ENCODE measurements around the gene CALM3. TPM values are rescaled to one million over a fixed set of nuclear protein-coding genes. Genes with fewer than 3 reads are reported as not detected.

Gene CALM3
- total RNA-seq, 2 donors from 2014 or later, result 70.5 to 79.6 TPM

- Histone ChIP-seq H3K4me3 (no peak overlapping the region), H3K9me3 (no peaks in the 10 kb centered on the region), H3K36me3 (replicated peaks in 1 of 2; ENCODE audit: insufficient read depth in 1 of 2, low read depth in 2 of 2) (peaks cover 0 to 11% of the 10 kb centered on the region in 2 donors), H3K27me3 (no peaks in the 10 kb centered on the region), H3K27ac (peak overlapping the region; percentile 98 to 100 (median 99)), H3K4me1 (peaks cover 39% of the 10 kb centered on the region)
- TF ChIP-seq POLR2A (IDR thresholded peaks at IDR 0.05) (peak in 1 of 3 donors; percentile 8), CTCF (IDR thresholded peaks at IDR 0.05) (no peak)
- DNase-seq, result peak; percentile 79 to 90 (median 84)
- intact Hi-C loops (cut with DNase I), result no loop called here
- peak; percentile 8 for ATAC-seq
- WGBS, 2 donors, result 13 to 28% methylated on average over 2 of the region's 2 CpGs
These were observed 2.1 kb downstream of the CALM3 start for GRCh38 chr19:46603195-46603637.

GRCh38 chr19:46603752-46604231, 2.7 kb downstream of the CALM3 start:
- H3K27me3 ChIP-seq, result no peaks in the 10 kb centered on the region
- no peak for ATAC-seq
- no peak overlapping the region for H3K4me3 ChIP-seq
- 31 to 67% methylated on average over 5 to 9 of the region's 9 CpGs for WGBS, 2 donors
- H3K36me3 ChIP-seq (replicated peaks in 1 of 2; ENCODE audit: insufficient read depth in 1 of 2, low read depth in 2 of 2), result peaks cover 0 to 16% of the 10 kb centered on the region in 2 donors
- peak overlapping the region; percentile 98 to 100 (median 99) for H3K27ac ChIP-seq
- intact Hi-C loops (cut with DNase I), result no loop called here
- no peaks in the 10 kb centered on the region for H3K9me3 ChIP-seq
- DNase-seq, result no peak
- peaks cover 39% of the 10 kb centered on the region for H3K4me1 ChIP-seq
- no peak for TF ChIP-seq CTCF (IDR thresholded peaks at IDR 0.05)
- no peak for TF ChIP-seq POLR2A (IDR thresholded peaks at IDR 0.05)

GRCh38 chr19:46604781-46605355, 3.7 kb downstream of the CALM3 start:
- no peak for DNase-seq
- TF ChIP-seq CTCF (IDR thresholded peaks at IDR 0.05), result no peak
- TF ChIP-seq POLR2A (IDR thresholded peaks at IDR 0.05), result no peak
- intact Hi-C loops (cut with DNase I), result no loop called here
- H3K27ac ChIP-seq, result no peak overlapping the region
- H3K4me3 ChIP-seq, result no peak overlapping the region
- WGBS, 2 donors, result 63 to 76% methylated on average over 8 to 12 of the region's 13 CpGs
- no peaks in the 10 kb centered on the region for H3K9me3 ChIP-seq
- H3K36me3 ChIP-seq (replicated peaks in 1 of 2; ENCODE audit: insufficient read depth in 1 of 2, low read depth in 2 of 2), result peaks cover 7 to 26% of the 10 kb centered on the region in 2 donors
- ATAC-seq, result no peak
- H3K4me1 ChIP-seq, result peaks cover 39% of the 10 kb centered on the region
- H3K27me3 ChIP-seq, result no peaks in the 10 kb centered on the region

- WGBS, 2 donors, result 83 to 100% methylated on average over 5 to 16 of the region's 16 CpGs
- ATAC-seq, result no peak
- intact Hi-C loops (cut with DNase I), result no loop called here
- Histone ChIP-seq H3K36me3 (replicated peaks in 1 of 2; ENCODE audit: insufficient read depth in 1 of 2, low read depth in 2 of 2) (peaks cover 7 to 27% of the 10 kb centered on the region in 2 donors), H3K4me1 (peaks cover 34% of the 10 kb centered on the region), H3K4me3 (no peak overlapping the region), H3K9me3 (no peaks in the 10 kb centered on the region), H3K27ac (no peak overlapping the region), H3K27me3 (no peaks in the 10 kb centered on the region)
- DNase-seq, result no peak
- TF ChIP-seq CTCF (IDR thresholded peaks at IDR 0.05), result no peak
- TF ChIP-seq POLR2A (IDR thresholded peaks at IDR 0.05), result no peak
These were observed 4.3 kb downstream of the CALM3 start for GRCh38 chr19:46605356-46605821.

- 81 to 92% methylated on average over 11 of the region's 11 CpGs for WGBS, 2 donors
- Histone ChIP-seq H3K4me1 (peaks cover 34% of the 10 kb centered on the region), H3K4me3 (no peak overlapping the region), H3K36me3 (replicated peaks in 1 of 2; ENCODE audit: insufficient read depth in 1 of 2, low read depth in 2 of 2) (peaks cover 7 to 27% of the 10 kb centered on the region in 2 donors), H3K9me3 (no peaks in the 10 kb centered on the region), H3K27me3 (no peaks in the 10 kb centered on the region), H3K27ac (no peak overlapping the region)
- DNase-seq, result no peak
- no peak for ATAC-seq
- TF ChIP-seq POLR2A (IDR thresholded peaks at IDR 0.05), result no peak
- no peak for TF ChIP-seq CTCF (IDR thresholded peaks at IDR 0.05)
- intact Hi-C loops (cut with DNase I), result no loop called here
These were observed 4.9 kb downstream of the CALM3 start for GRCh38 chr19:46606019-46606418.
